ENCODE measurements around the gene CYP26B1.

GRCh38 chr2:72117718-72118117, 29.9 kb downstream of the CYP26B1 start:
- no peak for TF ChIP-seq CTCF (conservative IDR thresholded peaks at IDR 0.05 in 1 of 2, IDR thresholded peaks at IDR 0.05 in 1 of 2; ENCODE audit: extremely low read depth in 1 of 2, insufficient read depth in 1 of 2, low read depth in 1 of 2, low read length in 2 of 2)
- TF ChIP-seq EZH2 (IDR thresholded peaks at IDR 0.05; ENCODE audit: borderline replicate concordance, low read length), result no peak
